ENCODE results near the gene ERICH2.

The ERICH2 gene

GRCh38 chr2:170842785-170843184 lies 72.6 kb downstream of the ERICH2 start:
- DNase-seq (ENCODE audit: low read depth), result peak; percentile 30

- peak; percentile 79 for DNase-seq (ENCODE audit: low read depth)
Observed at GRCh38 chr2:170843656-170844055, 73.5 kb downstream of the ERICH2 start.

- no peak for DNase-seq (ENCODE audit: low read depth)
Observed at GRCh38 chr2:170845343-170845742, 75.2 kb downstream of the ERICH2 start.

- no peak for DNase-seq (ENCODE audit: low read depth)
Observed at GRCh38 chr2:170846314-170846713, 76.1 kb downstream of the ERICH2 start.

GRCh38 chr2:170847716-170848115 lies 77.5 kb downstream of the ERICH2 start:
- DNase-seq (ENCODE audit: low read depth), result no peak

Data from HS-5 (cell line).